ENCODE results near the gene ATP10D. TPM values are rescaled to one million over a fixed set of nuclear protein-coding genes. Genes with fewer than 3 reads are reported as not detected.

ATP10D gene
- 6.2 and 11.7 TPM in 2 replicates for total RNA-seq (2014; rRNA removed; shearing (Covaris generic))
- 19.1 and 20.2 TPM in 2 replicates for total RNA-seq (2022)
- Bru-seq, nascent RNA, result percentile 61 among the genes with signal in this experiment
- percentile 47 among the genes with signal in this experiment for BruChase-seq, experiment 1, labeled RNA remaining after a 6-hour chase
- percentile 54 among the genes with signal in this experiment for BruChase-seq, experiment 2, labeled RNA remaining after a 2-hour chase
- long read RNA-seq, full-length matches to known transcripts, result 8 of 20 reads
- long read RNA-seq, partial matches to known transcripts, result 5 of 20 reads
- long read RNA-seq, other reads (novel, unspliced or antisense), result 7 of 20 reads

- Histone ChIP-seq H3K4me3 (ENCODE audit: low read depth, low read length, poor library complexity, severe bottlenecking) (peak within 1 kb of the TSS; percentile 73), H3K27ac (ENCODE audit: low read depth, low read length, poor library complexity, severe bottlenecking) (peak within 1 kb of the TSS; percentile 38), H4K20me1 (ENCODE audit: insufficient read depth, low read length) (no peaks in the 10 kb centered on the region), H3K9me3 (ENCODE audit: low read length) (peaks cover 7% of the 10 kb centered on the region; the same call in 1 of the 2 replicates), H3K36me3 (ENCODE audit: insufficient read depth, low read length) (no peaks in the 10 kb centered on the region; the same call in 1 of the 2 replicates), H3K4me2 (ENCODE audit: low read length) (peak within 1 kb of the TSS; percentile 72), H3K79me2 (ENCODE audit: insufficient read depth, low read depth, low read length) (peaks cover 6% of the 10 kb centered on the region; the same call in 1 of the 2 replicates), H2AFZ (ENCODE audit: low read length) (peak within 1 kb of the TSS; percentile 89), H3K4me1 (ENCODE audit: insufficient read depth, low read length, poor library complexity, severe bottlenecking) (peaks cover 35% of the 10 kb centered on the region), H3K9me2 (ENCODE audit: insufficient read depth, low read length) (no peaks in the 10 kb centered on the region)
- peak; percentile 88 for DNase-seq (ENCODE audit: low spot score)
- ChIA-PET CTCF (ENCODE audit: unreplicated experiment) (no interaction called here), POLR2A (interaction anchor here (0.6 to 6.7 kb wide), 9 partner anchors 9 to 1015 kb away, joined by 3 to 140 read pairs (median 8); partner anchors contain the start of genes COMMD8 and NFXL1)
- TF ChIP-seq, protein P1, sequence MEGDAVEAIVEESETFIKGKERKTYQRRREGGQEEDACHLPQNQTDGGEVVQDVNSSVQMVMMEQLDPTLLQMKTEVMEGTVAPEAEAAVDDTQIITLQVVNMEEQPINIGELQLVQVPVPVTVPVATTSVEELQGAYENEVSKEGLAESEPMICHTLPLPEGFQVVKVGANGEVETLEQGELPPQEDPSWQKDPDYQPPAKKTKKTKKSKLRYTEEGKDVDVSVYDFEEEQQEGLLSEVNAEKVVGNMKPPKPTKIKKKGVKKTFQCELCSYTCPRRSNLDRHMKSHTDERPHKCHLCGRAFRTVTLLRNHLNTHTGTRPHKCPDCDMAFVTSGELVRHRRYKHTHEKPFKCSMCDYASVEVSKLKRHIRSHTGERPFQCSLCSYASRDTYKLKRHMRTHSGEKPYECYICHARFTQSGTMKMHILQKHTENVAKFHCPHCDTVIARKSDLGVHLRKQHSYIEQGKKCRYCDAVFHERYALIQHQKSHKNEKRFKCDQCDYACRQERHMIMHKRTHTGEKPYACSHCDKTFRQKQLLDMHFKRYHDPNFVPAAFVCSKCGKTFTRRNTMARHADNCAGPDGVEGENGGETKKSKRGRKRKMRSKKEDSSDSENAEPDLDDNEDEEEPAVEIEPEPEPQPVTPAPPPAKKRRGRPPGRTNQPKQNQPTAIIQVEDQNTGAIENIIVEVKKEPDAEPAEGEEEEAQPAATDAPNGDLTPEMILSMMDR (conservative IDR thresholded peaks at IDR 0.05; ENCODE audit: low read length), result no peak
- no peak for TF ChIP-seq EZH2phosphoT487 (IDR thresholded peaks at IDR 0.05; ENCODE audit: borderline replicate concordance, low read depth, low read length)
- intact Hi-C loops (cut with micrococcal nuclease; ENCODE audit: unreplicated experiment), result loop anchor here (1.0 to 10.0 kb wide), 3 partner anchors 22 to 860 kb away; partner anchors contain the start of genes COMMD8 and SLAIN2
- TSS peak; percentile 81 for BruUV-seq (replicated peaks)
Measured at GRCh38 chr4:47485047-47485692, at the start of gene ATP10D. ATP10D (plus strand) TSS chr4:47485275; CDS start chr4:47512541, 27,266 bp downstream.

GRCh38 chr4:47442980-47443379 lies 42.1 kb upstream of the ATP10D start:
- intact Hi-C loops (cut with micrococcal nuclease; ENCODE audit: unreplicated experiment), result no loop called here
- no peaks in the 10 kb centered on the region for H3K9me2 ChIP-seq (ENCODE audit: insufficient read depth, low read length)
- no peak overlapping the region for H2AFZ ChIP-seq (ENCODE audit: low read length)
- no peaks in the 10 kb centered on the region for H4K20me1 ChIP-seq (ENCODE audit: insufficient read depth, low read length)
- H3K4me3 ChIP-seq (ENCODE audit: low read depth, low read length, poor library complexity, severe bottlenecking), result no peak overlapping the region
- BruUV-seq (replicated peaks), result no TSS peak
- peak; percentile 22 for DNase-seq (ENCODE audit: low spot score)
- ChIA-PET CTCF (ENCODE audit: unreplicated experiment) (no interaction called here), POLR2A (interaction anchor here (0.7 kb wide), 1 partner anchor 17 kb away, joined by 4 read pairs; no protein-coding TSS in a partner anchor)
- H3K4me2 ChIP-seq (ENCODE audit: low read length), result no peak overlapping the region
- H3K36me3 ChIP-seq (ENCODE audit: insufficient read depth, low read length), result no peaks in the 10 kb centered on the region
- peaks cover 8% of the 10 kb centered on the region for H3K4me1 ChIP-seq (ENCODE audit: insufficient read depth, low read length, poor library complexity, severe bottlenecking)
- no peak for TF ChIP-seq EZH2phosphoT487 (IDR thresholded peaks at IDR 0.05; ENCODE audit: borderline replicate concordance, low read depth, low read length)
- TF ChIP-seq, protein P1 (conservative IDR thresholded peaks at IDR 0.05; ENCODE audit: low read length), result no peak
- H3K79me2 ChIP-seq (ENCODE audit: insufficient read depth, low read depth, low read length), result no peaks in the 10 kb centered on the region
- no peak overlapping the region for H3K27ac ChIP-seq (ENCODE audit: low read depth, low read length, poor library complexity, severe bottlenecking)
- no peaks in the 10 kb centered on the region for H3K9me3 ChIP-seq (ENCODE audit: low read length)
